Mononuclear cell (primary cell): ENCODE measurements around the gene CYRIA. TPM values are rescaled to one million over a fixed set of nuclear protein-coding genes. Genes with fewer than 3 reads are reported as not detected.

Experiments
- H3K27me3 ChIP-seq: 2 replicates; pipeline ENCODE4 v1.6.0; 2011; ENCODE audit warnings: low read length, control low read depth; ENCODE audit not compliant: insufficient read depth
- H3K4me1 ChIP-seq: 2 replicates; pipeline ENCODE4 v1.5.1; 2011; ENCODE audit warnings: mild to moderate bottlenecking, low read length, control low read depth; ENCODE audit not compliant: insufficient read depth
- H3K4me3 ChIP-seq: 2 replicates; pipeline ENCODE4 v1.5.1; 2011; ENCODE audit warnings: mild to moderate bottlenecking, low read length, moderate library complexity
- H3K9me3 ChIP-seq: 2 replicates; pipeline ENCODE4 v1.5.1; 2011; ENCODE audit warnings: low read depth, mild to moderate bottlenecking, control low read depth, low read length
- total RNA-seq: library from RNA; depleted of rRNA; stranded (reverse); fragments of >200 nt; gene quantifications from one replicate; pipeline ENCODE4 v1.2.3, GENCODE V29; 2012

Gene CYRIA
- 63.3 TPM for total RNA-seq

GRCh38 chr2:16665748-16666448 lies at the start of gene CYRIA:
Gene CYRIA (minus strand): TSS chr2:16665834. CDS start chr2:16588119, 77,715 bp downstream.
- H3K9me3 ChIP-seq: no peaks in the 10 kb centered on the region
- H3K27me3 ChIP-seq: no peaks in the 10 kb centered on the region
- peak within 1 kb of the TSS; percentile 77 for H3K4me3 ChIP-seq
- peaks cover 47% of the 10 kb centered on the region for H3K4me1 ChIP-seq

GRCh38 chr2:16713011-16713423 lies 47.4 kb upstream of the CYRIA start:
- Histone ChIP-seq H3K4me1 (peaks cover 36% of the 10 kb centered on the region), H3K4me3 (no peak overlapping the region), H3K9me3 (no peaks in the 10 kb centered on the region), H3K27me3 (no peaks in the 10 kb centered on the region)

GRCh38 chr2:16709769-16710168 lies 44.1 kb upstream of the CYRIA start:
- Histone ChIP-seq H3K27me3 (no peaks in the 10 kb centered on the region), H3K9me3 (no peaks in the 10 kb centered on the region), H3K4me3 (no peak overlapping the region), H3K4me1 (peaks cover 16% of the 10 kb centered on the region)

GRCh38 chr2:16708173-16708572 lies 42.5 kb upstream of the CYRIA start:
- H3K4me3 ChIP-seq: no peak overlapping the region
- no peaks in the 10 kb centered on the region for H3K27me3 ChIP-seq
- no peaks in the 10 kb centered on the region for H3K9me3 ChIP-seq
- H3K4me1 ChIP-seq: peaks cover 16% of the 10 kb centered on the region

GRCh38 chr2:16707014-16707623 lies 41.5 kb upstream of the CYRIA start:
- H3K4me3 ChIP-seq: no peak overlapping the region
- peaks cover 16% of the 10 kb centered on the region for H3K4me1 ChIP-seq
- H3K27me3 ChIP-seq: no peaks in the 10 kb centered on the region
- H3K9me3 ChIP-seq: no peaks in the 10 kb centered on the region

GRCh38 chr2:16700551-16701259 lies 35.1 kb upstream of the CYRIA start:
- Histone ChIP-seq H3K9me3 (peaks cover 6% of the 10 kb centered on the region), H3K4me3 (no peak overlapping the region), H3K4me1 (peaks cover 7% of the 10 kb centered on the region), H3K27me3 (no peaks in the 10 kb centered on the region)

GRCh38 chr2:16693854-16694253 lies 28.2 kb upstream of the CYRIA start:
- peaks cover 6% of the 10 kb centered on the region for H3K9me3 ChIP-seq
- no peaks in the 10 kb centered on the region for H3K27me3 ChIP-seq
- no peaks in the 10 kb centered on the region for H3K4me1 ChIP-seq
- no peak overlapping the region for H3K4me3 ChIP-seq

- no peaks in the 10 kb centered on the region for H3K27me3 ChIP-seq
- no peak overlapping the region for H3K4me3 ChIP-seq
- H3K4me1 ChIP-seq: peaks cover 10% of the 10 kb centered on the region
- no peaks in the 10 kb centered on the region for H3K9me3 ChIP-seq
Measured at GRCh38 chr2:16691261-16691660, 25.6 kb upstream of the CYRIA start.

GRCh38 chr2:16687955-16688354 lies 22.3 kb upstream of the CYRIA start:
- Histone ChIP-seq H3K4me3 (no peak overlapping the region), H3K9me3 (no peaks in the 10 kb centered on the region), H3K4me1 (peaks cover 10% of the 10 kb centered on the region), H3K27me3 (no peaks in the 10 kb centered on the region)

GRCh38 chr2:16687222-16687621 lies 21.6 kb upstream of the CYRIA start:
- H3K4me3 ChIP-seq: no peak overlapping the region
- H3K4me1 ChIP-seq: peaks cover 10% of the 10 kb centered on the region
- no peaks in the 10 kb centered on the region for H3K27me3 ChIP-seq
- H3K9me3 ChIP-seq: no peaks in the 10 kb centered on the region

- no peaks in the 10 kb centered on the region for H3K27me3 ChIP-seq
- no peaks in the 10 kb centered on the region for H3K9me3 ChIP-seq
- peaks cover 10% of the 10 kb centered on the region for H3K4me1 ChIP-seq
- no peak overlapping the region for H3K4me3 ChIP-seq
Measured at GRCh38 chr2:16686641-16687040, 21.0 kb upstream of the CYRIA start.

GRCh38 chr2:16685340-16685715 lies 19.7 kb upstream of the CYRIA start:
- Histone ChIP-seq H3K4me3 (no peak overlapping the region), H3K4me1 (peaks cover 20% of the 10 kb centered on the region), H3K27me3 (no peaks in the 10 kb centered on the region), H3K9me3 (no peaks in the 10 kb centered on the region)

- H3K27me3 ChIP-seq: no peaks in the 10 kb centered on the region
- no peaks in the 10 kb centered on the region for H3K9me3 ChIP-seq
- H3K4me3 ChIP-seq: no peak overlapping the region
- peaks cover 24% of the 10 kb centered on the region for H3K4me1 ChIP-seq
Measured at GRCh38 chr2:16684676-16685339, 19.2 kb upstream of the CYRIA start.

- Histone ChIP-seq H3K4me1 (peaks cover 36% of the 10 kb centered on the region), H3K27me3 (no peaks in the 10 kb centered on the region), H3K4me3 (no peak overlapping the region), H3K9me3 (no peaks in the 10 kb centered on the region)
Measured at GRCh38 chr2:16683576-16683975, 17.9 kb upstream of the CYRIA start.
